Body of pancreas (tissue), 4 donors: ENCODE data around the gene BIN2.

Experiments used
- POLR2A ChIP-seq, 3 donors: fragments of 450-650 bp; IDR thresholded peaks; one replicate each; pipeline ENCODE4 v1.6.1; 2016; ENCODE audit warnings: antibody characterized with exemption in 3 of 3, mild to moderate bottlenecking in 2 of 3
- TF ChIP-seq, protein P1 (sequence below), 7 experiments: fragments of 450-650 bp in 4 of 7; fragments of 200-600 bp in 3 of 7; sonication (generic) in 3 of 7; IDR thresholded peaks; one replicate each; pipeline ENCODE4 v1.5.1; 2016 to 2019; ENCODE audit warnings: antibody characterized with exemption in 7 of 7

GRCh38 chr12:51346581-51346980, 22.6 kb upstream of the BIN2 start, which contains the start of gene CELA1:
- TF ChIP-seq POLR2A (IDR thresholded peaks at IDR 0.05), result no peak
- TF ChIP-seq, protein P1, sequence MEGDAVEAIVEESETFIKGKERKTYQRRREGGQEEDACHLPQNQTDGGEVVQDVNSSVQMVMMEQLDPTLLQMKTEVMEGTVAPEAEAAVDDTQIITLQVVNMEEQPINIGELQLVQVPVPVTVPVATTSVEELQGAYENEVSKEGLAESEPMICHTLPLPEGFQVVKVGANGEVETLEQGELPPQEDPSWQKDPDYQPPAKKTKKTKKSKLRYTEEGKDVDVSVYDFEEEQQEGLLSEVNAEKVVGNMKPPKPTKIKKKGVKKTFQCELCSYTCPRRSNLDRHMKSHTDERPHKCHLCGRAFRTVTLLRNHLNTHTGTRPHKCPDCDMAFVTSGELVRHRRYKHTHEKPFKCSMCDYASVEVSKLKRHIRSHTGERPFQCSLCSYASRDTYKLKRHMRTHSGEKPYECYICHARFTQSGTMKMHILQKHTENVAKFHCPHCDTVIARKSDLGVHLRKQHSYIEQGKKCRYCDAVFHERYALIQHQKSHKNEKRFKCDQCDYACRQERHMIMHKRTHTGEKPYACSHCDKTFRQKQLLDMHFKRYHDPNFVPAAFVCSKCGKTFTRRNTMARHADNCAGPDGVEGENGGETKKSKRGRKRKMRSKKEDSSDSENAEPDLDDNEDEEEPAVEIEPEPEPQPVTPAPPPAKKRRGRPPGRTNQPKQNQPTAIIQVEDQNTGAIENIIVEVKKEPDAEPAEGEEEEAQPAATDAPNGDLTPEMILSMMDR (IDR thresholded peaks at IDR 0.05), result no peak
